ENCODE data around the gene BHLHA15.

The BHLHA15 gene

GRCh38 chr7:98211221-98211675, at the start of gene BHLHA15:
TSS of gene BHLHA15 (plus strand) at chr7:98211439. CDS start at chr7:98212310, 871 bp downstream.
- no peak for TF ChIP-seq CTCF (IDR thresholded peaks at IDR 0.05)

- TF ChIP-seq CTCF (IDR thresholded peaks at IDR 0.05): no peak
Measured at GRCh38 chr7:98162758-98163157, 48.5 kb upstream of the BHLHA15 start.

GRCh38 chr7:98163269-98163668, 48.0 kb upstream of the BHLHA15 start:
- no peak for TF ChIP-seq CTCF (IDR thresholded peaks at IDR 0.05)

GRCh38 chr7:98163704-98164494, 47.3 kb upstream of the BHLHA15 start:
- no peak for TF ChIP-seq CTCF (IDR thresholded peaks at IDR 0.05)

- TF ChIP-seq CTCF (IDR thresholded peaks at IDR 0.05): peak; percentile 84
Measured at GRCh38 chr7:98165827-98166667, 45.2 kb upstream of the BHLHA15 start.

- TF ChIP-seq CTCF (IDR thresholded peaks at IDR 0.05): no peak
Measured at GRCh38 chr7:98166668-98166970, 44.6 kb upstream of the BHLHA15 start.

- no peak for TF ChIP-seq CTCF (IDR thresholded peaks at IDR 0.05)
Measured at GRCh38 chr7:98167653-98168052, 43.6 kb upstream of the BHLHA15 start.
